ENCODE data around the gene FBXO15.

FBXO15 gene

GRCh38 chr18:74062037-74062436, 85.6 kb downstream of the FBXO15 start:
- no peak for DNase-seq (ENCODE audit: low read depth in 3 of 3)

GRCh38 chr18:74060579-74060978, 87.1 kb downstream of the FBXO15 start:
- no peak for DNase-seq (ENCODE audit: low read depth in 3 of 3)

GRCh38 chr18:74050807-74051206, 96.8 kb downstream of the FBXO15 start:
- DNase-seq (ENCODE audit: low read depth in 3 of 3), result no peak

GRCh38 chr18:74040459-74041332, 106.9 kb downstream of the FBXO15 start:
- DNase-seq (ENCODE audit: low read depth in 3 of 3), result peak; percentile 47 to 73 (median 56)

GRCh38 chr18:74040008-74040407, 107.6 kb downstream of the FBXO15 start:
- no peak for DNase-seq (ENCODE audit: low read depth in 3 of 3)

- no peak for DNase-seq (ENCODE audit: low read depth in 3 of 3)
These were observed 118.5 kb downstream of the FBXO15 start for GRCh38 chr18:74029161-74029560.

All from stimulated activated CD4-positive, alpha-beta T cell treated with anti-CD3 and anti-CD28 coated beads, TNF-alpha, amount 100 ng/mL, for 24 hours (primary cell).